ENCODE measurements around the gene OTOF. TPM values are rescaled to one million over a fixed set of nuclear protein-coding genes. Genes with fewer than 3 reads are reported as not detected.

OTOF gene
- total RNA-seq, 1 experiment from 2014 or later, result not detected

DNA sequence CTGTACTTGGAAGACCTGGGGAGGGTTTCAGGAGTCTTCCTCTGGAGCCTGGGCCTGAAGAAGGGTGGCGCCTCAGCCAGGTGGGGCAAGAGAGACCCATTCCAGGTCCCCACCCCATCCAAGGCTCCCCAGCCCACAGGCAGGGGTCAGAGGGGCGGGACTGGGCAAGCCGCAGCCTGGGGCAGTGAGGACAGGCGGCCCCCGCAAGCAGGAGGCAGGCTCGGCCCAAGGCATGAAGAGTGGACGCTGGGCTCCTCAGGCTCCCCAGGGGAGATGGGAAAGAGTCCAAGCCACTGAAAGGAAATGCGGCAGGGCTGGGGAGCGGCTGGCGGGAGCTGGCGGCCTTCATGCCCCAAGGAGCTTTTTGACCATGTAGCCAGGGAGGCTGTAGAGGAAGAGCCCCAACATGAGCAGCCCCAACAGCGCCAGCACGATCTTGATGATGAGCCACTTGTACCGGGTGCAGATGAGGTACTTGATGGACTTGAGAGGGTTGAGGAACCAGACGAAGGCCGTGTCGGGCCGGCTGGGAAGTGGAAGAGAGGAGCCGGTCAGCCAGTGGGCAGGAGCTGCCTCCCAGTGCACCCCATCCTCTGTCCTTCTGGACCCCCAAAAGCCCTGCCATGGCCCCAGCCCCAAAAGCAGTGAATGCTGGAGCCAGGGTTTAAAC, 20.1 kb downstream of the OTOF start:
- Histone ChIP-seq H2AFZ (no peak overlapping the region), H3K4me3 (no peak overlapping the region), H3K9me2 (ENCODE audit: insufficient read depth) (no peaks in the 10 kb centered on the region), H3K36me3 (ENCODE audit: low read depth) (no peaks in the 10 kb centered on the region), H3K4me1 (replicated peaks; ENCODE audit: insufficient read depth) (peaks cover 41% of the 10 kb centered on the region), H3K9me3 (ENCODE audit: insufficient read depth, low read depth) (no peaks in the 10 kb centered on the region), H3K4me2 (no peak overlapping the region), H3K27ac (peak overlapping the region; percentile 85; the same call in 1 of the 2 replicates), H3F3A (ENCODE audit: insufficient read depth, low read depth) (peaks cover 11% of the 10 kb centered on the region; the same call in 1 of the 2 replicates), H3K27me3 (ENCODE audit: insufficient read depth, low read depth) (no peaks in the 10 kb centered on the region), H4K20me1 (ENCODE audit: insufficient read depth) (no peaks in the 10 kb centered on the region), H3K79me2 (ENCODE audit: low read depth) (no peaks in the 10 kb centered on the region)
- no TSS peak for BruUV-seq (replicated peaks)
- CTCF ChIA-PET, result no interaction called here
- intact Hi-C loops (cut with micrococcal nuclease; ENCODE audit: unreplicated experiment), result loop anchor here (5.0 kb wide), 1 partner anchor 51 kb away; no protein-coding TSS in a partner anchor
- POLR2A ChIA-PET (ENCODE audit: unreplicated experiment), result interaction anchor here (0.6 kb wide), 1 partner anchor 112 kb away, joined by 4 read pairs; the partner anchor contains the start of gene SELENOI
- TF ChIP-seq EZH2 (IDR thresholded peaks at IDR 0.05; ENCODE audit: low read depth), result no peak
- no peak for TF ChIP-seq CTCF (conservative IDR thresholded peaks at IDR 0.05)
- DNase-seq, result peak in 1 of 2 experiments; percentile 38

DNA sequence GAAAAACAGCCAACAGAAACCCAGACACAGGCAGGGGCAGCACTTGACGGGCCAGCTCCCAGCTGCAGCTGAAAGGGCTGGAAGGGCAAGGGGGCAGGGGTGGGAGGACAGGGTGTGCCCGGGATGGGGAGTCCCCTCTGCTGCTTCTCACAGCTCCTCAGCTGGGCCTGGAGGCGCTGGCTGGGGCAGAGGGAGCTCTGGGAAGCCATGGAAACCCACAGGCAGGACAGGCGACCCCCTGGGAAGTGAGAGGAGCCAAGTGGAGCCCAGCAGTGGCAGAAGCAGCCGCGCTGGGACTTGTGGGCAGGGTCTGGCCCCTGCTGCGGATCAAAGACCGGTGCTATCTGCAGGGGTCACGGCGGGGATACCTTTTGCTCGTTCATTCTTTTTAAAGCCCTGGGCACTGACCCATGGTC, 20.7 kb downstream of the OTOF start:
- POLR2A ChIA-PET (ENCODE audit: unreplicated experiment), result interaction anchor here (0.6 kb wide), 1 partner anchor 112 kb away, joined by 4 read pairs; the partner anchor contains the start of gene SELENOI
- peak overlapping the region; percentile 85 for H3K27ac ChIP-seq
- 0 out of 2 replicates have a peak overlapping the region, but pooled peaks have one; percentile 68 for H2AFZ ChIP-seq
- H3K9me2 ChIP-seq (ENCODE audit: insufficient read depth), result no peaks in the 10 kb centered on the region
- no peaks in the 10 kb centered on the region for H4K20me1 ChIP-seq (ENCODE audit: insufficient read depth)
- TF ChIP-seq EZH2 (IDR thresholded peaks at IDR 0.05; ENCODE audit: low read depth) (no peak), CTCF (conservative IDR thresholded peaks at IDR 0.05) (no peak)
- no peak for DNase-seq
- CTCF ChIA-PET, result interaction anchor here (0.6 to 0.9 kb wide), 2 partner anchors 10 to 53 kb away, joined by 4 to 7 read pairs; no protein-coding TSS in a partner anchor
- peak overlapping the region; percentile 63 for H3K4me2 ChIP-seq
- no peaks in the 10 kb centered on the region for H3K27me3 ChIP-seq (ENCODE audit: insufficient read depth, low read depth)
- no peaks in the 10 kb centered on the region for H3K9me3 ChIP-seq (ENCODE audit: insufficient read depth, low read depth)
- H3K4me3 ChIP-seq, result no peak overlapping the region
- H3K36me3 ChIP-seq (ENCODE audit: low read depth), result no peaks in the 10 kb centered on the region
- H3K79me2 ChIP-seq (ENCODE audit: low read depth), result no peaks in the 10 kb centered on the region
- intact Hi-C loops (cut with micrococcal nuclease; ENCODE audit: unreplicated experiment), result loop anchor here (5.0 kb wide), 1 partner anchor 50 kb away; no protein-coding TSS in a partner anchor
- peaks cover 11% of the 10 kb centered on the region; the same call in 1 of the 2 replicates for H3F3A ChIP-seq (ENCODE audit: insufficient read depth, low read depth)
- BruUV-seq (replicated peaks), result TSS peak; percentile 26
- H3K4me1 ChIP-seq (replicated peaks; ENCODE audit: insufficient read depth), result peaks cover 36% of the 10 kb centered on the region

GRCh38 chr2:26456440-26457250, 21.3 kb downstream of the OTOF start:
- peak overlapping the region; percentile 85 for H3K27ac ChIP-seq
- ChIA-PET POLR2A (ENCODE audit: unreplicated experiment) (interaction anchor here (0.6 kb wide), 1 partner anchor 111 kb away, joined by 4 read pairs; the partner anchor contains the start of gene SELENOI), CTCF (interaction anchor here (0.6 to 0.9 kb wide), 3 partner anchors 11 to 289 kb away, joined by 3 to 7 read pairs (median 4); no protein-coding TSS in a partner anchor)
- no peaks in the 10 kb centered on the region for H3K9me3 ChIP-seq (ENCODE audit: insufficient read depth, low read depth)
- intact Hi-C loops (cut with micrococcal nuclease; ENCODE audit: unreplicated experiment), result loop anchor here (5.0 kb wide), 1 partner anchor 49 kb away; no protein-coding TSS in a partner anchor
- H3K36me3 ChIP-seq (ENCODE audit: low read depth), result no peaks in the 10 kb centered on the region
- no peaks in the 10 kb centered on the region for H3K79me2 ChIP-seq (ENCODE audit: low read depth)
- peaks cover 11% of the 10 kb centered on the region; the same call in 1 of the 2 replicates for H3F3A ChIP-seq (ENCODE audit: insufficient read depth, low read depth)
- peaks cover 34% of the 10 kb centered on the region for H3K4me1 ChIP-seq (replicated peaks; ENCODE audit: insufficient read depth)
- TF ChIP-seq CTCF (conservative IDR thresholded peaks at IDR 0.05) (no peak), EZH2 (IDR thresholded peaks at IDR 0.05; ENCODE audit: low read depth) (no peak)
- peak; percentile 76 to 94 for DNase-seq
- H3K9me2 ChIP-seq (ENCODE audit: insufficient read depth), result no peaks in the 10 kb centered on the region
- H2AFZ ChIP-seq, result peak overlapping the region; percentile 68; the same call in 1 of the 2 replicates
- no peak overlapping the region for H3K4me3 ChIP-seq
- no peaks in the 10 kb centered on the region for H4K20me1 ChIP-seq (ENCODE audit: insufficient read depth)
- peak overlapping the region; percentile 63 for H3K4me2 ChIP-seq
- no peaks in the 10 kb centered on the region for H3K27me3 ChIP-seq (ENCODE audit: insufficient read depth, low read depth)
- BruUV-seq (replicated peaks), result no TSS peak

Measured in PC-9 (cell line).